ENCODE data around the gene C17orf113. TPM values are rescaled to one million over a fixed set of nuclear protein-coding genes. Genes with fewer than 3 reads are reported as not detected.

The C17orf113 gene
- total RNA-seq, 1 donor from 2014 or later, result 0.77 TPM

DNA sequence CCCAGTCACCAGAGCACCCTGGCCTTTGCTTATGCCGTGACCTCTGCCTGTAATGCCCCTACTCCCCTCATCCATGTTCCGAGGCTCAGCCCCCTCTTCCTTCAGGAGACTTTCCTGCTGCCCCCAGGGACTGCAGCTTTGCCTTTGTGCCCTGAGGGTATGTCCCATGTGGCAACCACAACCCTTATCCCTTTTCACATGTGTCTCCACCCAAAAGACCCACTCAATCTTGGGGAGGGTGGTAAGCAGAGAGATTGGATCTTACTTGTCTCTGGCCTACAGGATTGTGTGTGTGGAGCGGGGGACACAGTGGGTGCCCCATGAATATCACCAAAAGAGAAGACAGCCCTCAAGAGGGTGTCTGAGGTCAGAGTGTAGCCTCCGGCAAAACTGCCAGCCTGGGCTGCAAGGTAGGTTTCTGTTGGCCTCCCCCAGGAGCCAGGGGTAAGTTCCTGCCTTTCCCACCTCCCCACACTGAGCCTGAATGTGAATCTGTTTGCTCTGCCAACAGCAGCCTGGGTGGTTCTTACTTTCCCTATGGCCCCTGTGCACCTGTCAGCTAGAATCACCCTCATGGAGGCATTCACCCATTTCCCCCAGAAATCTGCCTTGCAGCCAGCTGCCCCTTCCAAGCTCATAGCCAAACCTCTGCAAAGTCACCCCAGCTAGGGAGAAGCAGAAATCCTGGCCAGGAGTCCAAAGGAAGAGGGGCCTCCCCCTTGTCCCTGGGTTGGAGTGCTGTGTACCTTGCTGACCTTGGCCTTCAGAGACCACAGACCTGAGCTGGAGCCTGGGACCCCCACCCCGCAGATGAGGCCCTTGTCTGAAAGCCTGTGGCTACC, 11.5 kb upstream of the C17orf113 start:
- no peaks in the 10 kb centered on the region for H3K4me1 Mint-ChIP-seq (ENCODE audit: low read depth)

GRCh38 chr17:42060231-42060630, 9.8 kb upstream of the C17orf113 start:
- no peaks in the 10 kb centered on the region for H3K36me3 Mint-ChIP-seq (ENCODE audit: low read depth)
- no peaks in the 10 kb centered on the region for H3K4me1 Mint-ChIP-seq (ENCODE audit: low read depth)
- no peaks in the 10 kb centered on the region for H3K9me3 Mint-ChIP-seq (ENCODE audit: low read depth)
- no peak overlapping the region for H3K4me3 Mint-ChIP-seq (ENCODE audit: unreplicated experiment)
- H3K27ac Mint-ChIP-seq (ENCODE audit: unreplicated experiment), result no peak overlapping the region
- TF ChIP-seq CTCF (IDR thresholded peaks at IDR 0.05), result no peak
- DNase-seq (ENCODE audit: low spot score), result no peak
- peaks cover 2% of the 10 kb centered on the region for H3K27me3 Mint-ChIP-seq (ENCODE audit: low read depth)

More for the DNA sequence above, 11.5 kb upstream of the C17orf113 start:
- Mint-ChIP-seq H3K9me3 (ENCODE audit: low read depth) (no peaks in the 10 kb centered on the region), H3K36me3 (ENCODE audit: low read depth) (no peaks in the 10 kb centered on the region), H3K27ac (ENCODE audit: unreplicated experiment) (no peak overlapping the region), H3K27me3 (ENCODE audit: low read depth) (no peaks in the 10 kb centered on the region), H3K4me3 (ENCODE audit: unreplicated experiment) (no peak overlapping the region)
- no peak for DNase-seq (ENCODE audit: low spot score)
- TF ChIP-seq CTCF (IDR thresholded peaks at IDR 0.05), result no peak

DNA sequence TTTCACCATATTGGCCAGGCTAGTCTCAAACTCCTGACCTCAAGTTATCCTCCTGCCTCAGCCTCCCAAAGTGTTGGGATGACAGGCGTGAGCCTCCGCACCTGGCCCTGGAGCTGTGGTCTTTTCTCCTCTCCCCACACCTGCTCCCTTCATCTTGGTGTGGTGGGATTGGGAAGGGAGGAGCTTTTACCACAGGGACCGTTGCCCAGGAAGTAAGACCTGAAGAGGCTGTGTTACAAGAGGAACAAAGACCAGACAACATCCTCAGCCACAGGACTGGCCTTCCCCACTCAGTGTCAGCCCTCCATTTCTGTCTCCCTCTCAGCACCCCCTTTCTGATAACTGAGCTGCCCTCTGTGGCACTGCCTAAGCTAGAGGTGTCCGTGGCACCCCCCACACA, 9.4 kb upstream of the C17orf113 start:
- Mint-ChIP-seq H3K27ac (ENCODE audit: unreplicated experiment) (no peak overlapping the region), H3K4me3 (ENCODE audit: unreplicated experiment) (no peak overlapping the region), H3K9me3 (ENCODE audit: low read depth) (no peaks in the 10 kb centered on the region), H3K4me1 (ENCODE audit: low read depth) (no peaks in the 10 kb centered on the region), H3K36me3 (ENCODE audit: low read depth) (no peaks in the 10 kb centered on the region), H3K27me3 (ENCODE audit: low read depth) (peaks cover 7% of the 10 kb centered on the region)
- no peak for DNase-seq (ENCODE audit: low spot score)
- no peak for TF ChIP-seq CTCF (IDR thresholded peaks at IDR 0.05)

DNA sequence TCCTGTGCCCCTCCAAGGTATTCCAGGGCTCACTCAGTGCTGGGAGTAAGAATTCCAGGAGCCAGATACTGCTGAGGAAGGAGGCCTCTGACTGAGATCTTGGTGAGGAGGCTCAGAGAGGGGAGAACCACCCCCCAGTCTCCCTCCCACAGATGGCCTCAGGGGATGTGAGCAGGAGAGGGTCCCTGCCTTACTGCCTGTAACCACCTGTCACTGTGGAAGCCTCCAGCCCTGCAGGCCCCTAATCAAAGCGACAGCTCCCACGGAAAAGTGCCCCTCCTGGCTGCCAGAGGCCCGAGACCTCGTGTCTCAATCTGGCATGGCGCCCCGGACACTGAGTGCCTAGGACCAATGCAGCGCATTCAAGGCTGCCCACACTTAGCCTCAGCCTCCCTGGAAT, 7.7 kb upstream of the C17orf113 start:
- no peak for TF ChIP-seq CTCF (IDR thresholded peaks at IDR 0.05)
- DNase-seq (ENCODE audit: low spot score), result no peak
- Mint-ChIP-seq H3K27me3 (ENCODE audit: low read depth) (peaks cover 17% of the 10 kb centered on the region), H3K27ac (ENCODE audit: unreplicated experiment) (no peak overlapping the region), H3K36me3 (ENCODE audit: low read depth) (no peaks in the 10 kb centered on the region), H3K4me1 (ENCODE audit: low read depth) (no peaks in the 10 kb centered on the region), H3K4me3 (ENCODE audit: unreplicated experiment) (no peak overlapping the region), H3K9me3 (ENCODE audit: low read depth) (no peaks in the 10 kb centered on the region)

GRCh38 chr17:42056635-42057034, 6.2 kb upstream of the C17orf113 start:
- H3K4me3 Mint-ChIP-seq (ENCODE audit: unreplicated experiment), result no peak overlapping the region
- no peak overlapping the region for H3K27ac Mint-ChIP-seq (ENCODE audit: unreplicated experiment)
- H3K9me3 Mint-ChIP-seq (ENCODE audit: low read depth), result no peaks in the 10 kb centered on the region
- DNase-seq (ENCODE audit: low spot score), result no peak
- H3K4me1 Mint-ChIP-seq (ENCODE audit: low read depth), result no peaks in the 10 kb centered on the region
- no peaks in the 10 kb centered on the region for H3K36me3 Mint-ChIP-seq (ENCODE audit: low read depth)
- H3K27me3 Mint-ChIP-seq (ENCODE audit: low read depth), result peaks cover 24% of the 10 kb centered on the region
- no peak for TF ChIP-seq CTCF (IDR thresholded peaks at IDR 0.05)

Measured in chondrocyte (in vitro differentiated cells).